HG03280 (cell line): Measurements from ENCODE around the gene CASZ1.

Experiments used
- ATAC-seq: cut with Tn5 transposase; IDR thresholded peaks from one replicate; pipeline ENCODE4 v1.9.1; 2021; ENCODE audit warnings: mild to moderate bottlenecking, moderate library complexity; ENCODE audit not compliant: unreplicated experiment

CASZ1 gene

GRCh38 chr1:10615332-10615731, 181.1 kb downstream of the CASZ1 start:
- no peak for ATAC-seq

DNA sequence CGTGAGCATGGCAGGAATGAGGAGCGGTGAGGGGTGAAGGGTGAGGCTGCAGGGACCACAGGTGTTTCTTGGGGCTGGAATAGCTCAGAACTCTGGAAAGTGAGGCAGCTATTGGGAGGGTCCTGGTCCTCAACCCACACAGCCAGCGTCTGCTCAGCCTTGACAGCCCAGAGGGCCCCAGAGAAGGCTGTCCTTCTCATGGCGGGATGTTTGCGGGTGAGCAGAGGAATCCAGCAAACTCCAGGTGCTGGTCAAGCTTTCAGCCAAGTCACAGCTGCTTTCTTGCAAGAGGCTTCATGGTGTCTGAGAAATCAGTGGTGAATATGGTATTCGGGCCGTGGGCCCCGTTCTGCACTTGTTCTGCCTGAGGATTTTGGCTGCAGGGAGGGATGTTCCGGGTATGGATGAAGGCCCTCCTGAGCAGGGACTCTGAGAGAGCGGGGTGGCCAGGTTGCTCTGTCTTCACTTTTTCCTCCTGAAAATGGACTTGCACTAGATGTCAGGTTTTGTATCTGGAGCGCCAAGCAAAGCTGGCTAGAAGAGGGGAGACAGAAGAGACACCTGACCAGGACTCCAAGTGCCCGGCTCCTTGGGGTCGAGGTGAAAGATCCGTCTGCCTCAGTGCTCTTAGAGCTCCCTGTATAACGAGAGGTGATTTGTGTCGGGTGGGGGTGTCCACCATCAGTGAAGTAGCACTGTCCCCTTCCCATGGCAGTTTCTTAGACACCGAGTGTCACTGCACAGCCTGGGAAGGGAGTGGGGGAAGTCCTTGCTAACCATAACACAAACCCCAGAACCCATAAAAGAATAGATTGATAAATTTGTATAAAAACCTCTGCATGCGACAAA, 181.8 kb downstream of the CASZ1 start:
- no peak for ATAC-seq

GRCh38 chr1:10613861-10614260, 182.6 kb downstream of the CASZ1 start:
- ATAC-seq, result no peak

DNA sequence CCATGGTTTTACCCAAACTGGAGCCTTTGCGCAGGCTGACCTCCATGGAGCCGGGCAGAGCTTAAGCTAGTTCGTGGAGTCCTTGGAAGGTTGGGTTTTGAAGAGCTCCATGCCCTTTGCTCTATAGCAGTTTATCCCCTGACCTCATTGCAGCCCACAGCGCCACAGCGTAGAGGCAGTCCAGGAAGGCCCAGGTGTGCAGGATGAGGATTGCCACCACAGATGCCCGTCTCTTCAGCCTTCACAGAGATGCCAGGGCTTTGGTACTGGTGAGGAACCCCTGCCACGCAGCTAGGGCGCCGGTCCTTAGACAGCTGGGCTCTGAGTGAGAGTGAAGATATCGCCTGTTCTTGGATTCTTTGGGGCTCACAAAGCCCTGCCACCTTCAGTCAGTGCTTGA, 183.1 kb downstream of the CASZ1 start:
- ATAC-seq, result no peak

DNA sequence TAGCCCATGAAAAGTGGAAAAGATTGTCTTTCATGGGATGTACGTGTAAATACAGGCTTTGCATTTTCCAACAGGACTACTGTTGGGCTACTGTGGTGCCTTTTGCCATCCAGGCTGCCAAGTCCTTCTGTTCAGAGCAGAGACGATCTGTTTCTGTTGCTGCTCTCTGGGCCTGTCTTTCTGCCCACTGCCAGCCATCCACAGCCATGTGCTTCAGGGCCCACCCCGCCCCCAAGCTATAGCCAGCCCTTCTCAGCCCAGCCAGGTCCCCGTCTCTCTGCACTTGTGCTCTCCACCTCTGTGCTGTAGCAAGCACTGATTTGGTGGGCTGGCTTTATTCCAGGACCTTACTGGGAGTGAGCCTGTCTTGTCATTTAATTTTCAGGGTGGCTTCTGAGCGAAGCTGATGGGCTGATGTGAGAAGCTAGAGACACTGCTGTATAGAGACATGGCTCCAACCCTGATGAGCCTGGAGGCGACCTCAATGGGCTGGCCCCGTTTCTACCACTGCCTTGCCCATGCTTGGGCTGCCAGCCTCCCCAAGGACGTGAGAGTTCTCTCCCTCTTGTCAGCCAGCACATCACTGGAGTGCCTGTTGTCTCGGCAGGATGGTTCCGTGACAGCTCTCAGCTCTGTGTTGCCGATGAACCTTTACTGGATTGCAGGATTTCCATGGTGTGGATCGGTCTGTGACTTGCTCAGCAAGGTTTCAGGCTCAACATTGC, 183.8 kb downstream of the CASZ1 start:
- ATAC-seq, result no peak

DNA sequence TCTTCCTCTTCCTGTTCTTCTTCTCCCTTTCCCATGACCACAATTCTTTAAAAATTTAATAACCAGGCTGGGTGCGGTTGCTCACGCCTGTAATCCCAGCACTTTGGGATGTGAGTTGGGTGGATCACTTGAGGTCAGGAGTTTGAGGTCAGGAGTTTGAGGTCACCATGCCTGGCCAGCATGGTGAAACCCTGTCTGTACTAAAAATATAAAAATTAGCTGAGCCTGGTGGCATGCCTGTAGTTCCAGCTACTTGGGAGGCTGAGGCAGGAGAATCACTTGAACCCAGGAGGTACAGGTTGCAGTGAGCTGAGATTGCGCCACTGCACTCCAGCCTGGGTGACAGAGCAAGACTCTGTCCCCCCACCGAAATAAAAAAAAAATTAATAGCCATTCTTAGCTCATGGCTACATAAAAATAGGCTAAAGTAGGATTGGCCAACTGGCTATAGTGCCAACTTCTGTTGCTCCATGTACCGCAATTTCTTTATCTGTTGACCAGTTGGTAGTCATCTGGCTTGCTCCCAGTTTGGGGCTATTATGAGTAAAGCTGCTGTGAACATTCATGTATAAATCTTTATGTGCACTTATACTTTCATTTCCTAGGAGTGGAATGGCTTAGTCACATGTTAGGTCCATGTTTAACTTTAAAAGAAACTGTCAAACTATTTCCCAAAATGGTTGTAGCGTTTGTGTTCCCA, 185.4 kb downstream of the CASZ1 start:
- no peak for ATAC-seq

DNA sequence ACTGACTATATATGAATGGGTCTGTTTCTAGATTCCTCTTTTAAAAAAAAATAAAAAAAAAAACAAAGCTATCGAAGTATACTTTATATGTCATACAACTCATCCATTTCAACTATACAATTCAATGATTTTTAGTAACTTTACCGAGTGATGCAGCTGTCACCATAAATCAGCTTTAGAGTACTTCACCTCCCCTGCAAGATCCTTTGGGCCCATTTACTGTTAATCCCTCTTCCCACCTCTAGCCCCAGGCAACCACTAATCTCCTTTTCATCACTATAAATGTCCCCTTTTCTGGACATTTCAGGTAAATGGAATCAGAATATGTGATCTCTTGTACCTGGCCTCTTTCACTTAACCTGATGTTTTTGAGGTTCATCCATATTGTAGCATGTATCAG, 187.8 kb downstream of the CASZ1 start:
- no peak for ATAC-seq

DNA sequence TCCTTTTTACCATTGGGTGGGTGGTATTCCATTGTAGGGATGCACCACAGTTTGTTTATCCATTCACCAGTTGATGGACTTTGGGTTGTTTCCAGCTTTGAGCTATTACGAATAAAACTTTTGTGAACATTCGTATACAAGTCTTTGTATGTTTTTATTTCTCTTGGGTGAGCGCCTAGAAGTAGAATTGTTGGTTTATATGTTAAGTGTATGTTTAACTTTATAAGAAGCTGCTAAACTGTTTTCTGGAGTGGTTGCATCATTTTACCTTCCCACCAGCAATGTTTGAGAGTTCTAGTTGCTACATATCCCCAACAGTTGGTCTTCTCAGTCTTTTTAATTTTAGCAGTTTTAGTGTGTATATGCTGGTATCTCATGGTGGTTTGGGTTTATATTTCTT, 189.2 kb downstream of the CASZ1 start:
- ATAC-seq, result no peak

GRCh38 chr1:10606064-10606463, 190.4 kb downstream of the CASZ1 start:
- no peak for ATAC-seq

DNA sequence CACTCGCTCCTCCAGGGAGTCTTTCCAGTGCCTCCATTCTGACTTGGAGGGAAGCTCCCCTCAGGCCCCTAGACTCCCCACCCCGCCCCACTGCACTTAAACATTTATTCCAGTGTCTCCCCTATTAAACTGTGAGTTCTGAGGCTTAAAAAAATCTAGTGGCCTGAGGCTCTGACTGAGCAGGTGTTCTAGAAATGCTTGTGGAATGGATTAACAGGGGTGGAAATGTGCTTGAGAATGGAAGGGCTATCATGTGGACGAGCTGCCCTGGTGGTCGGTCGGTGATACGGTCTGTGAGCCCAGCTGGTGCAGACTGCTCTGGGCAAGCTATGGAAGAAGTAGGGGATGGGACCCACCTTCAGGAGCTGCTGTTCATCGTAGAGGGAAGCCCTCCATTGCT, 191.5 kb downstream of the CASZ1 start:
- ATAC-seq, result no peak

GRCh38 chr1:10602936-10603335, 193.5 kb downstream of the CASZ1 start:
- ATAC-seq, result no peak

GRCh38 chr1:10601342-10602070, 194.9 kb downstream of the CASZ1 start:
- ATAC-seq, result no peak

GRCh38 chr1:10599194-10599861, 197.1 kb downstream of the CASZ1 start:
- ATAC-seq, result no peak

DNA sequence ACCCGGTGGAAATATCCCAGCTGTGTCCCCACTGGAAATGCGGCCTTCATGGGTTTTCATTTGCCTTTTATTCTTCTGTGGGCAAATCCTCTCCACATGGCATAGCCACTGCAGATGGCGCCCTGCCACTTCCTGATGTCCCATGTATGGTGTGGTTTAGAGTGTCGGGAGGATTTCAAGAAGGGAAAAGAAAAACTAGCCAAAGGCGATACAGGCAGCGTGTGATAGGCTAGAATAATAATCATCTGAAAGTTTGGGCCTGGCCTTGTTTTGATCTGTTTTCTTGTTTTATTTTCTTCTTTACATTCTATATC, 198.1 kb downstream of the CASZ1 start:
- ATAC-seq, result no peak

DNA sequence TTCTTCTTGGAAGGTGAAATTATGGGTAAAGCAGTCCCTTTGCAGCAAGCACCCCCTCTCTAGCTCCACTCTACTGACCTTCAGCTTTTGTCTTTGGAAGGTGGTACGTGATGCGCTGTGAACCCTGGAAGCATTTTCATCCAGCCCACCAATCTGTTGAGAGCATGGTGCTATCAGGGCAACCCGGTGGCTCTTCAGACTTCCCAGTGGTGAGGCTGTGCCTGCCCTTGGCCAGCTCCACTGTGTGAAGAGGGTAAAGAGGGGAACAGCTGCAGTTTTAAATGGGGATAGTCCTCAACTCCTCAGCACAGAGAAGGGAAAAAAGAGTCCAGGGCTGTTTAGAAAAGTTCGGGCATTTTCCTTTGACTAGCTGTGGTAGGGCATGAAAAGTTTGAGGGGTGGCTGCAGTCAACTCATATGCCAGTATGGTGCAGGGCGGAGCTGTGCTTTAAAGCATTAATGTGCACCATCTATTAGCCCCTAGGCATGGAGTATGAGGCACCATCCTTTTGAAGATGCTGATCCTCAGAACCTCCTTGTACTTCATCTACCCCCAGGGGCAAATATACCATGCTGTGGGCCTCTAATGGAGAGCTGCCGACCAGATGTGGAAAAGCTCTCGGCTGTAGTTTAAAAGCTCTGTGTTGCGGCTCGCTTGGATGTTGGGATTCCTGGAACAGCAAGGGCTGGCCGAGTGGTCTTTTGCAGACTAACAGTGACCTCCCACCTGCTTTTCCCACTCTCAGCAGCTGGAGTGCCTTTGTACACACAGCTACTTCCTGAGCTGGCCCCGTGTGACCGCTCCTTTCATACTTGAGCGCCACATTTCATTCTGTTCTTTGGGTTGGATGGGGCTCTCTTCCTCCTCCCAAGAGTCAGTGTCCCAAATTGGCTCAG, 198.7 kb downstream of the CASZ1 start:
- ATAC-seq, result no peak

- ATAC-seq, result no peak
Observed at GRCh38 chr1:10596780-10597179, 199.7 kb downstream of the CASZ1 start.

GRCh38 chr1:10594595-10595223, 201.7 kb downstream of the CASZ1 start:
- peak; percentile 63 for ATAC-seq

DNA sequence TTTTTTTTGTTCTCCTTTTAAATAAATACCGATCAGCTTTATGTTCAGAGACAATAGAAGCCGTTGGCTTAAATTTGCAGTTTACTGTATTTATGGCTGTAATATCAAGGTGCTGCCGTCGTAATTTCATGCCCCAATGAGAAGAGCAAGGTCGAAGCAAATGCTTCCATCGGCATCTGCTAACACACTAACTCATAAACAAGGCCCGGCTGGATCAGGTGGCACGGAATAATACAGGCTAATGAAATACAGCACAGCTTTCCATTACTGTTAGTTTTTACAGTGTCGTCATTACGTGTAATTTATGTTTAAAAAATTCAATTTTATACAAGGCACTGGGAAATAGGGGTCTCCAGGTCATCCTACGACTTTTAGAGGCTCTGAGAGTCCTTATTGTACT, 202.7 kb downstream of the CASZ1 start:
- ATAC-seq, result no peak

- ATAC-seq, result no peak
Observed at GRCh38 chr1:10592373-10592772, 204.1 kb downstream of the CASZ1 start.
